ENCODE results near the gene OSBPL9. TPM values are rescaled to one million over a fixed set of nuclear protein-coding genes. Genes with fewer than 3 reads are reported as not detected.

Gene OSBPL9
- total and polyA plus RNA-seq, 9 of the 15 experiments (the other 6 are each of a cell fraction or from before 2014, with no cell fraction given) = 43.9 to 217 (median 170) TPM

GRCh38 chr1:51649593-51650091 is 32.8 kb downstream of the OSBPL9 start (continued):
- TF ChIP-seq ZNF274 (IDR thresholded peaks at IDR 0.05; ENCODE audit: borderline replicate concordance, low read depth, low read length) (no peak), EZH2 (IDR thresholded peaks at IDR 0.05; ENCODE audit: borderline replicate concordance, low read depth, low read length) (no peak), ZNF347 (CRISPR knock-in tag; IDR thresholded peaks at IDR 0.05; ENCODE audit: low read depth) (no peak), KHSRP (IDR thresholded peaks at IDR 0.05) (no peak), ZNF197 (CRISPR knock-in tag; IDR thresholded peaks at IDR 0.05; ENCODE audit: low read depth) (no peak), ZFX (CRISPR knock-in tag; IDR thresholded peaks at IDR 0.05) (no peak), DMBX1 (CRISPR knock-in tag; IDR thresholded peaks at IDR 0.05; ENCODE audit: borderline replicate concordance) (no peak), RREB1 (CRISPR knock-in tag; IDR thresholded peaks at IDR 0.05) (no peak), HNRNPL (IDR thresholded peaks at IDR 0.05; ENCODE audit: low read depth, low read length) (no peak), ZNF655 (CRISPR knock-in tag; IDR thresholded peaks at IDR 0.05) (no peak)
- TF ChIP-seq, protein P1, sequence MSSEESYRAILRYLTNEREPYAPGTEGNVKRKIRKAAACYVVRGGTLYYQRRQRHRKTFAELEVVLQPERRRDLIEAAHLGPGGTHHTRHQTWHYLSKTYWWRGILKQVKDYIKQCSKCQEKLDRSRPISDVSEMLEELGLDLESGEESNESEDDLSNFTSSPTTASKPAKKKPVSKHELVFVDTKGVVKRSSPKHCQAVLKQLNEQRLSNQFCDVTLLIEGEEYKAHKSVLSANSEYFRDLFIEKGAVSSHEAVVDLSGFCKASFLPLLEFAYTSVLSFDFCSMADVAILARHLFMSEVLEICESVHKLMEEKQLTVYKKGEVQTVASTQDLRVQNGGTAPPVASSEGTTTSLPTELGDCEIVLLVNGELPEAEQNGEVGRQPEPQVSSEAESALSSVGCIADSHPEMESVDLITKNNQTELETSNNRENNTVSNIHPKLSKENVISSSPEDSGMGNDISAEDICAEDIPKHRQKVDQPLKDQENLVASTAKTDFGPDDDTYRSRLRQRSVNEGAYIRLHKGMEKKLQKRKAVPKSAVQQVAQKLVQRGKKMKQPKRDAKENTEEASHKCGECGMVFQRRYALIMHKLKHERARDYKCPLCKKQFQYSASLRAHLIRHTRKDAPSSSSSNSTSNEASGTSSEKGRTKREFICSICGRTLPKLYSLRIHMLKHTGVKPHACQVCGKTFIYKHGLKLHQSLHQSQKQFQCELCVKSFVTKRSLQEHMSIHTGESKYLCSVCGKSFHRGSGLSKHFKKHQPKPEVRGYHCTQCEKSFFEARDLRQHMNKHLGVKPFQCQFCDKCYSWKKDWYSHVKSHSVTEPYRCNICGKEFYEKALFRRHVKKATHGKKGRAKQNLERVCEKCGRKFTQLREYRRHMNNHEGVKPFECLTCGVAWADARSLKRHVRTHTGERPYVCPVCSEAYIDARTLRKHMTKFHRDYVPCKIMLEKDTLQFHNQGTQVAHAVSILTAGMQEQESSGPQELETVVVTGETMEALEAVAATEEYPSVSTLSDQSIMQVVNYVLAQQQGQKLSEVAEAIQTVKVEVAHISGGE (CRISPR knock-in tag; IDR thresholded peaks at IDR 0.05) = no peak
- TF ChIP-seq, protein P2, sequence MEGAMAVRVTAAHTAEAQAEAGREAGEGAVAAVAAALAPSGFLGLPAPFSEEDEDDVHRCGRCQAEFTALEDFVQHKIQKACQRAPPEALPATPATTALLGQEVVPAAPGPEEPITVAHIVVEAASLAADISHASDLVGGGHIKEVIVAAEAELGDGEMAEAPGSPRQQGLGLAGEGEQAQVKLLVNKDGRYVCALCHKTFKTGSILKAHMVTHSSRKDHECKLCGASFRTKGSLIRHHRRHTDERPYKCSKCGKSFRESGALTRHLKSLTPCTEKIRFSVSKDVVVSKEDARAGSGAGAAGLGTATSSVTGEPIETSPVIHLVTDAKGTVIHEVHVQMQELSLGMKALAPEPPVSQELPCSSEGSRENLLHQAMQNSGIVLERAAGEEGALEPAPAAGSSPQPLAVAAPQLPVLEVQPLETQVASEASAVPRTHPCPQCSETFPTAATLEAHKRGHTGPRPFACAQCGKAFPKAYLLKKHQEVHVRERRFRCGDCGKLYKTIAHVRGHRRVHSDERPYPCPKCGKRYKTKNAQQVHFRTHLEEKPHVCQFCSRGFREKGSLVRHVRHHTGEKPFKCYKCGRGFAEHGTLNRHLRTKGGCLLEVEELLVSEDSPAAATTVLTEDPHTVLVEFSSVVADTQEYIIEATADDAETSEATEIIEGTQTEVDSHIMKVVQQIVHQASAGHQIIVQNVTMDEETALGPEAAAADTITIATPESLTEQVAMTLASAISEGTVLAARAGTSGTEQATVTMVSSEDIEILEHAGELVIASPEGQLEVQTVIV (CRISPR knock-in tag; IDR thresholded peaks at IDR 0.05; ENCODE audit: borderline replicate concordance) = no peak
- TF ChIP-seq, protein P3, sequence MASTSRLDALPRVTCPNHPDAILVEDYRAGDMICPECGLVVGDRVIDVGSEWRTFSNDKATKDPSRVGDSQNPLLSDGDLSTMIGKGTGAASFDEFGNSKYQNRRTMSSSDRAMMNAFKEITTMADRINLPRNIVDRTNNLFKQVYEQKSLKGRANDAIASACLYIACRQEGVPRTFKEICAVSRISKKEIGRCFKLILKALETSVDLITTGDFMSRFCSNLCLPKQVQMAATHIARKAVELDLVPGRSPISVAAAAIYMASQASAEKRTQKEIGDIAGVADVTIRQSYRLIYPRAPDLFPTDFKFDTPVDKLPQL (IDR thresholded peaks at IDR 0.05; ENCODE audit: extremely low read depth, insufficient read length) = no peak
